Uterus (tissue), 2 donors: ENCODE data around the gene FGF14.

Experiments used
- POLR2A ChIP-seq, 2 donors: fragments of 450-650 bp; IDR thresholded peaks; one replicate each; pipeline ENCODE4 v1.6.1; 2016; ENCODE audit warnings: antibody characterized with exemption in 2 of 2, mild to moderate bottlenecking in 1 of 2, moderate library complexity in 1 of 2
- TF ChIP-seq, protein P1 (sequence below), 4 experiments: fragments of 200-600 bp in 2 of 4; fragments of 450-650 bp in 2 of 4; sonication (generic) in 2 of 4; IDR thresholded peaks; one replicate each; pipeline ENCODE4 v1.5.1; 2016 to 2019; ENCODE audit warnings: antibody characterized with exemption in 4 of 4, mild to moderate bottlenecking in 2 of 4, moderate library complexity in 1 of 4

DNA sequence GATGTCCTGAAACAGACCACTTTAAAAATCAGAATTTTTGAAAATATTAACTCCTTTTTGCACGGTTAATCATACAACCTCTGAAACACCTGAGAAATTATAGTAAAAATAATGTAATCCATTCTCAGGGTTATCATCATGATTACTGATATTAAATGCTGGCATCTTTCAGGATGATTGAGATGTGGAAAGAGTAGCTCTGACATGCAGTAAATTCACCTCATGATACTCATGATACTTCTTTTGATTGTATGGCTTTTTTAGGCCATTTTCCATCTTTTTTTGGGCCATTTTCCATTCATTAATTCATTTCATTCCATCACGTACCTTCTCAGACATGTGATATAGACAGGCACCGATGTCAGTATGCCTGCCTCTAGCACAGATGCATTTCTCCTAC is 85.1 kb downstream of the FGF14 start:
- TF ChIP-seq, protein P1, sequence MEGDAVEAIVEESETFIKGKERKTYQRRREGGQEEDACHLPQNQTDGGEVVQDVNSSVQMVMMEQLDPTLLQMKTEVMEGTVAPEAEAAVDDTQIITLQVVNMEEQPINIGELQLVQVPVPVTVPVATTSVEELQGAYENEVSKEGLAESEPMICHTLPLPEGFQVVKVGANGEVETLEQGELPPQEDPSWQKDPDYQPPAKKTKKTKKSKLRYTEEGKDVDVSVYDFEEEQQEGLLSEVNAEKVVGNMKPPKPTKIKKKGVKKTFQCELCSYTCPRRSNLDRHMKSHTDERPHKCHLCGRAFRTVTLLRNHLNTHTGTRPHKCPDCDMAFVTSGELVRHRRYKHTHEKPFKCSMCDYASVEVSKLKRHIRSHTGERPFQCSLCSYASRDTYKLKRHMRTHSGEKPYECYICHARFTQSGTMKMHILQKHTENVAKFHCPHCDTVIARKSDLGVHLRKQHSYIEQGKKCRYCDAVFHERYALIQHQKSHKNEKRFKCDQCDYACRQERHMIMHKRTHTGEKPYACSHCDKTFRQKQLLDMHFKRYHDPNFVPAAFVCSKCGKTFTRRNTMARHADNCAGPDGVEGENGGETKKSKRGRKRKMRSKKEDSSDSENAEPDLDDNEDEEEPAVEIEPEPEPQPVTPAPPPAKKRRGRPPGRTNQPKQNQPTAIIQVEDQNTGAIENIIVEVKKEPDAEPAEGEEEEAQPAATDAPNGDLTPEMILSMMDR (IDR thresholded peaks at IDR 0.05): no peak
- TF ChIP-seq POLR2A (IDR thresholded peaks at IDR 0.05): no peak
